HL-60/S4 treated with retinoic acid at 250 ng/mL for 4 days and 3 days (cell line): ENCODE results near the gene NRGN.

Experiments
- in situ Hi-C: fragments of 300-500 bp; cut with MboI; formaldehyde crosslinking; loops from 2 replicates; pipeline ENCODE4 v1.7.0; 2022; ENCODE audit warnings: low sequenced_read_pairs

The NRGN gene

GRCh38 chr11:124739479-124740276, at the start of gene NRGN:
NRGN (plus strand) TSS chr11:124739942; CDS start chr11:124740085, 143 bp downstream.
- in situ Hi-C loops, result no loop called here

- in situ Hi-C loops, result no loop called here
Observed at GRCh38 chr11:124693142-124693541, 46.6 kb upstream of the NRGN start.

DNA sequence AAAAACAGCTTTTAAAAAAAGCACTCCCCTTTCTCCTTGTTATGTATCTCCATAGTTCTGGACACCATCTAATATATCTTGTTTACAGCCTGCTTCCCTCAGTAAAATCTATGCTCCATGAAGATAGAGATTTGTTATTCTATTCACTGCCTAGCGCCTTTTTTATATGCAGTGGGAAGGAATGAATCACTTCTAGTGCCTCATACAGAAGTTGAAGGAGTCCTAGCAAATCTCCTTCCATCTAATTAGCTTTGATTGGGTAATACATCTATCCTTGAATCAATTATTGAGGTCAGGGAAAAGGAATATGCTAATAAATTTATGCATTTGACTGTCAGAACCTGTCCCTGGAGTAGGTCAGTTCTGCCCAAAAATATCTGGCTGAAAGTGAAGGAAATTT, 40.2 kb upstream of the NRGN start:
- in situ Hi-C loops, result no loop called here

DNA sequence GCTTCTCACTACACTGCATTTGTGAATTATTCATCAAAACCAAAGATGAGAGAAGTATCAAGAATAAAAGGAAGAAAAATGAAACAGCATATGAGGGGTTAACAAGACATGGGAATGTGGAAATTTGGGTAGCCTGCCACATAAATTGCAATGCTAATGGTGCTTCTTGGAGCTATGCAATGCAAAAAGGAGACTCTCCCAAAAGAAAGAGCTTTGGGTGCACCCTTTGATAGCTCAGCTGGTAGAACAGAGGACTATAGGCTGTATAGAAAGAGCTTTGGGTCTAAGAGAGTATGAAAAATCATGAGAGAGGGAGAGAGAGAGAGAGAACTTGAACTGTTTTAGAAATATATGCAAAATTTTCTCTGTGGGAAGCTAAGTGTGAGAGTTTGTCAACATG, 39.7 kb upstream of the NRGN start:
- in situ Hi-C loops, result no loop called here

DNA sequence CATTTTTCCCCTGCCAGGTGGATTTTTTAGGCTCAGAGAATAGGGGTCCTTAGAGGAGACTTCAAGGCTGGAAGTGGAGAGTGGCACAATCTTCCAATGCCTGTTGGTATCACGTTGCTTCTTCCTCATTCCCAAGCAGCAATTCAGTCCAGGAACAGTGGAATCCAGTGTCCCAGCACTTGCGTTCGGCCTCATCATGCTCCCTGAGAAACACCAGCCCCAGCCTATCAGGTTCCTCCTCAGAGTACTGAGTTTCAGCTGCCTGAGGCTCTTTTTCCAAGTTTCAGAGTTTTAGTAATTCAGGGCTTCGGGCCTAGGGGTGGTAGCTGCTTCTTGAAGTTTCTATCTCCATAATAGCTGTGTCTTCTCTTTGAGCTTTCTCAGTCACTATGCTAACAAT, 31.9 kb upstream of the NRGN start:
- in situ Hi-C loops, result no loop called here

DNA sequence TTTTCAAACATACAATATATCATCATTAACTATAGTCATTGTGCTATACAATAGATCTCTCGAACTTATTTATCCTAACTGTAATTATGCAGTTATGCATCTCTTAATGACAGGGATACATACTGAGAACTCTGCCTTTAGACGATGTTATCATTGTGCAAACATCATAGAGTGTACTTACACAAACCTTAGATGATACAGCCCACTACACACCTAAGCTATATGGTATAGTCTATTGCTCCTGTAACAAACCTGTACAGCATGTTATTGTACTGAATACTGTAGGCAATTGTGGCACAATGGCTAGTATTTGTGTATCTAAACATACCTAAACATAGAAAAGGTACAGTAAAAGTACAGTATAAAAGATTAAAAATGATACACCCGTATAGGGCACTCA, 27.4 kb upstream of the NRGN start:
- in situ Hi-C loops, result no loop called here

DNA sequence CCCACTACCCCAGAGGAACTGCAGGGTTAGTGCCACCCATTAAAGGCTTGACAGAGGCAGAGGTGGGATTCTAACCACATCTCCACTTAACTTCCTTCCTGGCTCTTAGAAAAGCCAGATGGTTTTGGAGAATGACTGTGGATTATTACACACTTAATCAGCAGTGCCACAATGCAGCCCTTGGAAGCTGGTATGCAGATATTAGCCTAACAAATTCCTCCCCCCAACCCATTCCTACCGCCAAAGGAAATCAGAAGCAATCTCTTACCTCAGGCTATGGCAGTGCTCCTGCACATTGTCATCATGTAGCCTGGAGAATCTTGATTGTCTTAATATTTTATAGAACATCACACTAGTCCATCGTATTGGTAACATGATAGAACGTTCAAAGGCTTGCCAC, 23.2 kb upstream of the NRGN start:
- in situ Hi-C loops, result no loop called here

- in situ Hi-C loops, result no loop called here
Observed at GRCh38 chr11:124717421-124717785, 22.3 kb upstream of the NRGN start.

DNA sequence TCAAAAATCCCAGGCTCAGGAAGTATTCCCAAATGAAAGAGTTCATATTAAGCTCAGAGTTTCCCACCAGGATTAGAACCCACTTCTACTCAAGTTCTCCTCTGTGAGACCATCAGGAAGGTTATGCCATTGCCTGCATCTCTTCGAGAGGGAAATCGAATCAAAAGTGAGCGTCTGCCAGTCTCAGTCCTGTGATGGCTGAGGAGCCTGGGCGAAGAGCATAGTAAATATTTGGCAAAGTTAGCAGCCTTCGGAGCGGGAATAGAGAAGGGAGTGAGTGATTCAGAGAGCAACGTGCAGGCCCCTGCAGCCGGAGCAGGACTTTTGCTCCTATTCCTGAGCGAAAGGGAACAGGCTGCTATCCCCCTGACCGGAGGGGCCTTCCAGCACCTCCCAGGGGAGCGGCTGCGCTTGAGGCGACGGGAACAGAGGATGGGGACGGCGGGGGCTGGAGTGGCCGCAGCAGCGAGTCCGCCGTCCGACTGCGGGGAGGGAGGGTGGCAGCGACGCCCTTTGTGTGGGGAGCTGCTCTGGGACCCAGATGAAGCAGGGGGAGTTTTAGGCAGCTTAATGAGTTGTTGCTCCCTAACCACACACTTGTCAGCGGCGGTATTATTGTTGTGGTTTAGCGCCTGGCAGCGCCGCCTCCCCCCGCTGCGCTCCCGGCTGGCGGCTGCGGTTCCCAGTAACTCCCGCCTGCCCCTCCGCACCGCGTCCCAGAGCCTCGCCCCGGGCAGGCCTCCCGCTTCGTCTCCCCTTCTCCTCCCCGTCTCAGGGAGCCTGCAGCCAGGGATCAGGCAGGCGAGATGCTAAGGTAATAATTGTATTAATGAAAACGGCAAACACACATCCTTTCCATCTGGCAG, 21.7 kb upstream of the NRGN start:
- in situ Hi-C loops, result no loop called here

- in situ Hi-C loops, result no loop called here
Observed at GRCh38 chr11:124718801-124719200, 20.9 kb upstream of the NRGN start.

GRCh38 chr11:124719534-124719933, 20.2 kb upstream of the NRGN start:
- in situ Hi-C loops, result no loop called here

GRCh38 chr11:124722176-124722575, 17.6 kb upstream of the NRGN start:
- in situ Hi-C loops, result no loop called here

GRCh38 chr11:124724979-124725718, 14.6 kb upstream of the NRGN start:
- in situ Hi-C loops, result no loop called here

DNA sequence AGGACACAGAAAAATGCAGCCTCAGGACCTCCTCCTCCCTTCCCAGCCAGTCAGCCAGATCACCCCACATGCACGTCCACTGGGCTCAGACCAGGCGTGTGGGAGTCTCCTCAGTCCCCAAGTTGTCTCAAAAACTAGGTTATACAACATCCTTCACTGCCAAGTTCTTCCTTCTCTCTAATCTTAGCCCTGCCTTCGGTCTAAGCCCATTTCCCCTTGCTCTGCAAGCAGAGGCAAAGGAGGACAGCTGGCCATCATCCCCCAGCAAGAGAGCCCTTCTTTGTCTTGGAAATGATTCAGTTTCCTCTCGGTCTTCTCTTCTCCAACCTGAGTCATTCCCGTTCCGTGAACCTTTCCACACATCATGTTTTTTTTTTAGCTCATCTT, 14.0 kb upstream of the NRGN start:
- in situ Hi-C loops, result no loop called here

- in situ Hi-C loops, result no loop called here
Observed at GRCh38 chr11:124727474-124727873, 12.3 kb upstream of the NRGN start.

DNA sequence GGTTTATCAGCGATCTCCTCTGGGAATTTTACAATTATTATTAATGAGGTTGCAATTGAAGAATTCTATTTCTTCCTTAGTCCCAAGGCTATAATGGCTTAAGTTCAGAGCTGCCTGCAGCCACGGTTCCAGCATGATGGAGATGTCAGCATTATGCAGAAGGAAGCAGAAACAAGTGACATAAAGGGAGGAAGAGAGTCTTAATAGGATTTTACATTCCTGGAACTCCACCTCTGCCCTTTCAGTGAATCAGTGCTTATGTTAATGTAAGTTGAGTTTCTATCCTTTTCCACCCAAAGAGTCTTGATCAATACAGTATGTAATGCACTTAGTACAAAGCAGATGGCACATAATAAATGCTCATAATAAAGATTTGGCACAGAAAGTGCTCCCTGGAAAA, 11.6 kb upstream of the NRGN start:
- in situ Hi-C loops, result no loop called here

GRCh38 chr11:124729571-124729970, 10.2 kb upstream of the NRGN start:
- in situ Hi-C loops, result no loop called here

- in situ Hi-C loops, result no loop called here
Observed at GRCh38 chr11:124732230-124732629, 7.5 kb upstream of the NRGN start.

GRCh38 chr11:124736736-124737135, 3.0 kb upstream of the NRGN start:
- in situ Hi-C loops, result no loop called here

DNA sequence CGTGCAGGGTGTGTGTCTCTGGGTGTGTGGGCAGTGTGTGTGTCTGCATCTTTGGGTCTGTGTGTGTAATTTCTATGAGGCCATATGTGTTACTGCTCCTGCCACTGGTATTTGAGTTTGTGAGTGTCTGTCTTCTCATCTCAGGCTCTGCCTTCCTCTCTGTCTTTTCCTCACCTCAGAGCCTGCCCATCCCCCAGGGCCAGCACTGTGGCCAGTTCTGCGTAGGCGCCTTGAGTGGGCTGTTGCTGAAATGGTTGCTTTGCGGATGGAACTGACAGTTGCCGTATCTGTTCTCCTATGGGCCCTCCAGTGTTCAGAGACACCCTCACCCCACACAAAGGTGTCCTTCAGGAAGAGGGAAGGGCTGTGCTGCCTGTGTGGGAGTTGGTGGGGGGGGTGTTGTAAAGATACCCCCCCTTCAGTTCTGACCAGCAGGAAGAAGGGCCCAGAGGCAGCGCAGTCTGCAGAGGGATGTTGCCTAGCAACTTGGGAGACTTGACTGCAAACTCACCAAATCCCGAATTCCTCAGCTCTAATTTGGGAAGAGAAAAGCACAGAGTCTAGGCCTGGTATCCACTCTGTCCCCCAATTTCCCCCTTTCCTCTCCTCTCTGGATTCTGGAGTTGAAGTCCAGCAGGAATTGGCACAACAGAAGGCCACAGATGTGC, 2.0 kb upstream of the NRGN start:
- in situ Hi-C loops, result no loop called here
